AG08396 (cell line): ENCODE data around the gene COL28A1.
"Not testable (repeated sequence)": the region's sequence is repeated elsewhere in the genome, so short reads cannot be mapped to it uniquely, and the experiment has no call there.

Experiments
- DNase-seq: peaks from one replicate; pipeline ENCODE4 v3.0.0; 2012; ENCODE audit warnings: low spot score, mixed read lengths

Gene COL28A1

DNA sequence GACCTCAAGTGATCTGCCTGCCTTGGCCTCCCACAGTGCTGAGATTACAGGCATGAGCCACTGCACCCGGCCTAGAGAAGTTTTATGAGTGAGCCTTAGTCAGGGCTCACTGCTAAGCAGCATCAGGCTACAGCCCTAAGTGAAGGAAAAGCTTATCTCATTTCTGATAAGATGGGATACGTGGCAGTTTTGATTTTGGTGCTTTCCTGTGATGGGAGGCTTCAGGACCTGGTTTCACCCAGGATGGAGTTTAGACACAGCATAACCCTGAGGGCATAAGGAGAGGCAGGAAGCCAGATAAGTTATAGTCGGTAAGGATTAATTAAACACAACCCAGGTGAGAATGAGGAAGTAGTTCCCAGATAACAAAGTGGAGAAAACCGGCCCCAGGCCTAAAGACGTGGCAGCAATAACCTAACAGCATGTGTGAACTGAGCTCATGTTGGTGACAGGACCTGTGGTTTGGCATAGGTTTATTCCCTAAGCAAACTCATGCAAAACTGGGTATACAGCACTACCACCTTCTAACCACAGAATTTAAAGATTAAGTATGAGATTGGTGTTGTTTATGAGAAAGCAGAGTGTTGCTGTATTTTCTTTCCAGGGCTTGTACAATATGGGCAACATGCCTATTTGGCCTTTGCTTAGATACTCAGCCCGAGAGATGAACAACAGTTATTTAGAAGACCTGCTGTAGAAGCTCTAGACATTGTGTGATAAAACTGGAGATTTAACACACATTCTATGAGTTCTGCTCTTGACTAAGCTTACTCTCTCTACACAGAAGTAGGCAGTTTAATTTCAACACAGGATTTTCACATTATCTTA, 119.4 kb downstream of the COL28A1 start:
- DNase-seq = no peak

DNA sequence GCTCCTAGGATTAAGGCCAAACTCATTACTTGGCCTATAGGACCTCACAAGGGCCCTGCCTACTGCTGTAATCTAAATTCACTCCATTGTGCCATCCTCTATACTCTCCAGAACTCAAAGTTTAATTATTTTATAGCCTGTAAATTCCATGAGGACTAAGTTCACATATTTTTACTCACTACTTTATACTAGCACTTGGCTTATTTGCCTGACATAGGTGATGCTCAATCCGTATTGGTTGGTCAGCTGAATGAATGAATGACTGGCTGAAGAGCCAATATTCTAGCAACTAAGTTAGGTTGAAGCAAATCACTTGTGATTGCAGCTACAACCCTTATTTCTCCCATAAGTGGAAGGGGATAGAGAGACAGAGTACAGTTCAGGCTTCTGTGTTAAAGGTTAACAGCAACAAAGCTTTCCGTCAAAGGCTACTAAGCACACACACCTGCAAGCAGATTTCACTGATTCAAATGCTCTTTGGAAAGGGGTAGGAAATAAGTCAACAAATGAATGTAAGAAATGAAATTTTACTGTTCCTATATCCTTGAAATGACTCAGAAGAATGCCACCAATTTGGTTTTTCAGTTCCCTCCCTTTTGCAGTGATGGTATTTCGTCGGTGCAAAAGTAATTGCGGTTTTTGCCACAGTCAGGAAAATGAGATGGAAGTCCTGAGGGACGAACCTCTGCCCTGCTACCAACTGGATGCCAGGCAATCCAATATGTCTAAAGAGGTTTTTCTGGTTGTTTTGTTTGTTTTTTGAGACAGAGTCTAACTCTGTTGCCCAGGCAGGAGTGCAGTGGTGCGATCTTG, 120.7 kb downstream of the COL28A1 start:
- no peak for DNase-seq

GRCh38 chr7:7408001-7408770, 127.5 kb downstream of the COL28A1 start:
- no peak for DNase-seq

GRCh38 chr7:7405461-7405860, 130.2 kb downstream of the COL28A1 start:
- DNase-seq = no peak

DNA sequence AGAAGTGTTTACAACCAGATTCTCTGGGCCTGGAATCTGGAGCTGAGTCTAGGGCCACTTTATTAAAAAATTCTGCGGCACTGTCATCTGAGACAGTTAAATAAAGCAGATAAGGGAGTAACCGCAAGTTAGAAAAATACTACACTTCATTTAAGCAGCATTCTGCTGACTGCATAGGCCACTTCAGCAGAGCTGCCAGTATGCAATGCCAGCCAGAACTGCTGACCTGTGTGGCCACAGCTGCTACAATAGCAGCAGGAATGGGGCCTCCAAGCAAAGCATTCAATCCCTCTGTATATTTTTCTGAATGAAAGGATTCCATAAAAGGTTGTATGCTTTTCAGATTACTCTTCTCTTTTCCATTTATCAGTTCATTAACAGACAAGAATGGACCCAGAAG, 136.0 kb downstream of the COL28A1 start:
- DNase-seq = no peak

DNA sequence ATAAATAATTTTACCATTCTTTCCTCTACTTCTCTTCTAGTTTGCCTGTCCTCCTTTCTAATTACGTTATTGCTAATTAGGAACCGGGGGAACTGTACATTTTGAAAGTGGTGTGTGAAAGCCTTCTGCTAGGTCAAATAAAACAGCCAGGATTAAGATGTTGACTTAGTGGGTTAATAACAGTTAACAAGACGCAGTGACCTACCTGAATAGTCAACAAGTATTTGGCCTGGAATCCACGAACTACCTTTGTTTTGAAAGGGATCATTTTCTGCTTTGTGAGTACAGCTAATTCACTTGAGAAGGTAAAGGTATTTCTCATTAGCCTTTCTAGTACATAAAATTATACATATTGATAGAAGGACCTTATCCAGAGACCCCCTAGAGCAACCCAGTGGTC, 139.9 kb downstream of the COL28A1 start:
- no peak for DNase-seq

DNA sequence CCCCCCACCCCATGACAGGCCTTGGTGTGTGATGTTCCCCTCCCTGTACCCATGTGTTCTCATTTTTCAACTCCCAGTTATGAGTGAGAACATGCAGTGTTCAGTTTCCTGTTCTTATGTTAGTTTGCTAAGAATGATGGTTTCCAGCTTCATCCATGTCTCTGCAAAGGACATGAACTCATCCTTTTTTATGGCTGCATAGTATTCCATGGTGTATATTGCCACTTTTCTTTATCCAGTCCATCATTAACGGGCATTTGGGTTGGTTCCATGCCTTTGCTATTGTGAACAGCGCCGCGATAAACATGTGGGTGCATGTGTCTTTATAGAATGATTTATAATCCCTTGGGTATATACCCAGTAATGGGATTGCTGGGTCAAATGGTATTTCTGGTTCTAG, 147.5 kb downstream of the COL28A1 start:
- DNase-seq = not testable (repeated sequence)

DNA sequence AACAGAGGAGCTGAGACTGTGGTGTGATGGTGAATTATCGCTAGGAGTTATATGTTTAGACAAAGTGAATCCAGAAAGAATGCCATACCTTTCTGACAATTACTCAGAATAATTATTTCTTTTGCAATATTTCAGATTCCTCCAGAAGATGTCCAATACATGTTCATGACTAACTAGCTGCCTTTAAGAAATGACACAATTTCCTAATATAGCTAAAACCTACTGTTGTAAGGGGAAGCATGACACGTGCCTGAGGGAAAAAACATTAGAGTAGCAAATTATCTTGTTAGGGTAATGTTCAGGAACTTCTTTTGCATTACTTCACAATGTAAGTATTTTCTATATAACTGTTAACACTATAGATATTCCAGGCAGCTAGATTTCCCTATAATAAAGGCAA, 150.3 kb downstream of the COL28A1 start:
- DNase-seq = no peak

DNA sequence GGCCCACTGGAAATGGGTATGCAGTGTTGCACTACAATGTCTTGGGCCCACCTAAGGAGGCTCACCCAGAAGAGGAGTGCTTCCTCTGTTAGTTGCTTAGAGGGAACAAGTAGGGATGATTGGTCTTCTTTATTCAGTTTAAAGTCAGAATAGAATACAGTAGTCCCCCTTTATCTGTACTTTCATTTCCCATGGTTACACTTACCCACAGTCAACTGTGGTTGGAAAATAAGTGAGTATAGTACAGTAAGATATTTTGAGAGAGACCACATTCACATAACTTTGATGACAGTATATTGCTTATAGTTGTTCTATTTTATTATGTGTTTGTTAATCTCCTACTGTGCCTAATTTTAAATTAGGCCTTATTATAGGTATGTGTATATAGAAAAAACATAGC, 151.4 kb downstream of the COL28A1 start:
- DNase-seq = no peak

- DNase-seq = no peak
Measured at GRCh38 chr7:7375538-7375937, 160.1 kb downstream of the COL28A1 start.

- no peak for DNase-seq
Measured at GRCh38 chr7:7370076-7370475, 165.6 kb downstream of the COL28A1 start.

DNA sequence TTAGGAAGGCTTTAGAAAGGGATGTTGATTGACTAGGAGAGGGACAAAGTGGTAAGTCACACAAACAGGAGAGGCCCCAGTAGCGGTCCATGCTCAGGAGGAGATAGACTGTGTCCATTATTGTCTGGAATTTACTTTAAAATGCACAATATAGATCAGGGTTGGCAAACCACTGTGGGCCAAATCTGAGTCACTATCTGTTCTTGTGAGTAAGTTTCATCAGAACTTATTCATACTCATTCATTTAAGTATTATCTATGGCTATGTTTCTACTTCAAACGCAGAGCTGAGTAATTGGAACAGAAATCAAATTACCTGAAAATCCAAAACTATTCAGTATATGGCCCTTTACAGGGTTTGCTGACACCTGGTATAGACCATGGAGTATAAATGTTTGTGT, 166.5 kb downstream of the COL28A1 start:
- no peak for DNase-seq

GRCh38 chr7:7354674-7355073, 181.0 kb downstream of the COL28A1 start:
- no peak for DNase-seq

DNA sequence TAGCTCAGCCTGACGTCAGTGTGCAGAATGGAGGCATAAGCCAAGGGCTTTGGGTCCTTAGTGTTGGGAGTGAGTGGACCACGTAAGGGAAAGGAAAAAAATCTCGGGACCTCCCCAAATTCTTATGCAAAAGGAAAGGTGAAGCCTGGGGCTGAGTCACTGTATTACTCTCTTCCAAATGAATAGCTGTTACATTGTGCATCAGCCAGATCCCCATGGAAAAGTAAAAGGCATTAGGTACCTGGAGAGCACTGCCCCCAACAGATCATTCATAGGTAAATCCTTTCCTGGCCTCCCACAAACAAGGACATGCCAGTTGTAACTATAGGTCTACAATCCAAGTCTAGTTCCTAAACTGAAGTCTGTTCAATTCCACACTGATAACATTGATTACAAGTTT, 182.8 kb downstream of the COL28A1 start:
- DNase-seq = no peak

- no peak for DNase-seq
Measured at GRCh38 chr7:7351832-7352231, 183.8 kb downstream of the COL28A1 start.

DNA sequence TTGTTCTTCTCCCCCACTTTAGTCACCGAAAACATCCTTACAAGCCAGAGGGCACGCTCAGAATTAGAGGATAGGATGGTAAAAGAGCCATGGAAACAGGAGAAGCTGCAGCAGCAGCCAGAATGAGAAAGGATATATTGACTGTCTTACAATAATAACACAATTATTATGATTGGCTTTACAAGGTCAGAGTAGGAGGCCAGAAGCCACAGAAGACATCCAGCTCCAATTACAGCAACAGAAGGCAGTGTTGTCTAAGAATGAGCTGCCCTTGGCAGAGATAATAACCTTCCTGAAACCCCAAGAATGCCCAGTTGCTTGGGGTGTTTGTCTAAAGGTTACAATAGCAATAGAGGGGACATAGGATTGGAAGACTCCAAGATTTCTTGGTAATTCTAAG, 184.5 kb downstream of the COL28A1 start:
- DNase-seq = no peak

- no peak for DNase-seq
Measured at GRCh38 chr7:7349156-7349555, 186.5 kb downstream of the COL28A1 start.

GRCh38 chr7:7347045-7347444, 188.6 kb downstream of the COL28A1 start:
- no peak for DNase-seq

DNA sequence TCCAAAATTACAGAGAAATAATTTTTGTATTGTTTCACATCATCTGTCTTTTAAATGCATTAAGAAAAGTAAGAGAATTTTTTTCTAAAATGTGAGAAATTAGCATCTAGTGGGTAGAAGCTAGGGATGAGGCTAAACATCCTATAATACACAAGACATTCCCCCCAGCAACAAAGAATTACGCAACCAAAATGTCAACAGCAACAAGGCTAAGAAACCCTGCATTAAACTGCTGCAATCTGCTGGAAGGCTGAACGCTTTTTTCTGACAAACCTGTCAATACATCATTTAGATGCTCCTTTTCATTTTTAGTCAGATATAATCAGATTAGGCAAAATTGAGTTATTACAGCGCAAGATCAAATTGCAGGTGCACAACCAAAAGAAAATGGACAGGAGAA, 191.1 kb downstream of the COL28A1 start:
- no peak for DNase-seq

DNA sequence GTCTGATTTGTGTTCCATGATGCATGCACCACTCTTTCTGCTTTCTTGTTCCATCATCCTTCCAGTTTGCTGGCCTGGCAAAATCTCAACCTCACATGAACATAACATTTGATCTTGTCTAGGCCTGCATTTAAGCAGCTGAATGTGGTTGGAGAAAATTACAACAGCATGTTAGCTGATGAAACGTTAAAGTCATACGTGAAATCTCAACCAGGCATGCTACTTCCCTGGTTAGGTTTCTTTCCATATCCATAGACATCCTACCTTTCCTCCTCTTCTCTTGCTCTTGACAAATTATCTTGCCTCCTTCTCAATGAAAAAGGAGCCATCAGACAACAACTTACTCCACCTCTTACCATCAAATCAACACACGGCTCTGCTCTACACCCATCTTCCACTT, 199.8 kb downstream of the COL28A1 start:
- no peak for DNase-seq

- DNase-seq = no peak
Measured at GRCh38 chr7:7335215-7335614, 200.5 kb downstream of the COL28A1 start.

DNA sequence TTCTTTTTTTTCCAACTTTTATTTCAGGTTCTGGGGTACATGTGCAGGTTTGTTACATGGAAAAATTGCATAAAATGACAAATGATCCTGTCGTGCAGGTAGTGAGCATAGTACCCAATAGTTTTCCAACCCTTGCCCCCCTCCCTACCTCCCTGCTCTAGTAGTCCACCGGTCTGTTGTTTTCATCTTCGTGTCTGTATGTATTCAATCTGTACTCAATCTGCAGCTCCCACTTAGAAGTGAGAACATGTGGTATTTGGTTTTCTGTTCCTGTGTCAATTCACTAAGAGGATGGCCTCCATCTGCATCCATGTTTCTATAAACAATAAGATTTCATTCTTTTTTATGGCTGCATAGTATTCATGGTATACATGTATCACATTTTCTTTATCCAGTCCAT, 202.1 kb downstream of the COL28A1 start:
- DNase-seq = no peak

- no peak for DNase-seq
Measured at GRCh38 chr7:7331523-7331922, 204.2 kb downstream of the COL28A1 start.
